Loucy (cell line): ENCODE data around the gene CYFIP2.

ENCODE experiments used
- H2AFZ ChIP-seq: fragments of 200-600 bp; sonication (generic); 2 replicates; pipeline ENCODE4 v1.6.0; 2016; ENCODE audit warnings: antibody characterized with exemption, mild to moderate bottlenecking, low read length, moderate library complexity
- H3F3A ChIP-seq: fragments of 200-600 bp; 2 replicates; pipeline ENCODE4 v1.6.0; 2016; ENCODE audit warnings: antibody characterized with exemption, low read depth, mild to moderate bottlenecking
- H3K27me3 ChIP-seq: fragments of 200-600 bp; sonication (generic); 2 replicates; pipeline ENCODE4 v1.6.1; 2014; ENCODE audit warnings: low read length, mild to moderate bottlenecking; ENCODE audit not compliant: insufficient read depth, poor library complexity, severe bottlenecking
- H3K36me3 ChIP-seq: fragments of 200-600 bp; sonication (generic); 2 replicates; pipeline ENCODE4 v1.6.1; 2016; ENCODE audit warnings: low read length; ENCODE audit not compliant: insufficient read depth
- H3K4me1 ChIP-seq: fragments of 200-600 bp; sonication (generic); 2 replicates; pipeline ENCODE4 v1.5.1; 2014; ENCODE audit warnings: low read length, mild to moderate bottlenecking; ENCODE audit not compliant: insufficient read depth, poor library complexity, severe bottlenecking
- H3K4me2 ChIP-seq: fragments of 200-600 bp; sonication (generic); 2 replicates; pipeline ENCODE4 v1.6.0; 2014; ENCODE audit warnings: antibody characterized with exemption, low read length, low read depth, mild to moderate bottlenecking; ENCODE audit not compliant: poor library complexity, severe bottlenecking
- H3K4me3 ChIP-seq: fragments of 200-600 bp; sonication (generic); 2 replicates; pipeline ENCODE4 v1.5.1; 2014; ENCODE audit warnings: low read length, mild to moderate bottlenecking, mixed read lengths; ENCODE audit not compliant: poor library complexity, severe bottlenecking
- H3K79me2 ChIP-seq: fragments of 200-600 bp; sonication (generic); 2 replicates; pipeline ENCODE4 v1.6.1; 2014; ENCODE audit warnings: low read length; ENCODE audit not compliant: insufficient read depth
- H3K9ac ChIP-seq: fragments of 200-600 bp; sonication (generic); 2 replicates; pipeline ENCODE4 v1.6.0; 2014; ENCODE audit warnings: mild to moderate bottlenecking, low read depth, low read length, moderate library complexity; ENCODE audit not compliant: poor library complexity, severe bottlenecking
- H3K9me2 ChIP-seq: fragments of 200-600 bp; sonication (generic); replicated peaks from 2 replicates; pipeline ENCODE4 v1.6.1; 2016; ENCODE audit warnings: low read depth, low read length, mixed read lengths
- H3K9me3 ChIP-seq: fragments of 200-600 bp; sonication (generic); 2 replicates; pipeline ENCODE4 v1.6.1; 2014; ENCODE audit warnings: mild to moderate bottlenecking, antibody characterized with exemption, low read length, low read depth; ENCODE audit not compliant: insufficient read depth
- H4K20me1 ChIP-seq: fragments of 200-600 bp; sonication (generic); 2 replicates; pipeline ENCODE4 v1.6.0; 2014; ENCODE audit warnings: antibody characterized with exemption, low read length, mild to moderate bottlenecking; ENCODE audit not compliant: insufficient read depth, poor library complexity, severe bottlenecking
- EZH2phosphoT487 ChIP-seq: fragments of 200-600 bp; IDR thresholded peaks from 2 replicates; pipeline ENCODE4 v1.6.1; 2018; ENCODE audit warnings: antibody characterized with exemption, mild to moderate bottlenecking, moderate library complexity, borderline replicate concordance
- TF ChIP-seq, protein P1 (sequence below): fragments of 200-600 bp; sonication (generic); conservative IDR thresholded peaks from 2 replicates; pipeline ENCODE4 v1.5.1; 2014; ENCODE audit warnings: mild to moderate bottlenecking, antibody characterized with exemption, low read length

CYFIP2 gene

GRCh38 chr5:157248821-157249470 is 17.0 kb upstream of the CYFIP2 start:
- TF ChIP-seq, protein P1, sequence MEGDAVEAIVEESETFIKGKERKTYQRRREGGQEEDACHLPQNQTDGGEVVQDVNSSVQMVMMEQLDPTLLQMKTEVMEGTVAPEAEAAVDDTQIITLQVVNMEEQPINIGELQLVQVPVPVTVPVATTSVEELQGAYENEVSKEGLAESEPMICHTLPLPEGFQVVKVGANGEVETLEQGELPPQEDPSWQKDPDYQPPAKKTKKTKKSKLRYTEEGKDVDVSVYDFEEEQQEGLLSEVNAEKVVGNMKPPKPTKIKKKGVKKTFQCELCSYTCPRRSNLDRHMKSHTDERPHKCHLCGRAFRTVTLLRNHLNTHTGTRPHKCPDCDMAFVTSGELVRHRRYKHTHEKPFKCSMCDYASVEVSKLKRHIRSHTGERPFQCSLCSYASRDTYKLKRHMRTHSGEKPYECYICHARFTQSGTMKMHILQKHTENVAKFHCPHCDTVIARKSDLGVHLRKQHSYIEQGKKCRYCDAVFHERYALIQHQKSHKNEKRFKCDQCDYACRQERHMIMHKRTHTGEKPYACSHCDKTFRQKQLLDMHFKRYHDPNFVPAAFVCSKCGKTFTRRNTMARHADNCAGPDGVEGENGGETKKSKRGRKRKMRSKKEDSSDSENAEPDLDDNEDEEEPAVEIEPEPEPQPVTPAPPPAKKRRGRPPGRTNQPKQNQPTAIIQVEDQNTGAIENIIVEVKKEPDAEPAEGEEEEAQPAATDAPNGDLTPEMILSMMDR = no peak
- TF ChIP-seq EZH2phosphoT487 = no peak
- peaks cover 3% of the 10 kb centered on the region; the same call in 1 of the 2 replicates for H3F3A ChIP-seq
- H3K27me3 ChIP-seq = no peaks in the 10 kb centered on the region
- H3K9ac ChIP-seq = no peak overlapping the region
- no peaks in the 10 kb centered on the region for H3K79me2 ChIP-seq
- H3K9me3 ChIP-seq = no peaks in the 10 kb centered on the region
- no peaks in the 10 kb centered on the region for H4K20me1 ChIP-seq
- H3K4me3 ChIP-seq = no peak overlapping the region
- peaks cover 89% of the 10 kb centered on the region for H3K36me3 ChIP-seq
- no peak overlapping the region for H2AFZ ChIP-seq
- H3K9me2 ChIP-seq = no peaks in the 10 kb centered on the region
- no peak overlapping the region for H3K4me2 ChIP-seq
- H3K4me1 ChIP-seq = peaks cover 5% of the 10 kb centered on the region

DNA sequence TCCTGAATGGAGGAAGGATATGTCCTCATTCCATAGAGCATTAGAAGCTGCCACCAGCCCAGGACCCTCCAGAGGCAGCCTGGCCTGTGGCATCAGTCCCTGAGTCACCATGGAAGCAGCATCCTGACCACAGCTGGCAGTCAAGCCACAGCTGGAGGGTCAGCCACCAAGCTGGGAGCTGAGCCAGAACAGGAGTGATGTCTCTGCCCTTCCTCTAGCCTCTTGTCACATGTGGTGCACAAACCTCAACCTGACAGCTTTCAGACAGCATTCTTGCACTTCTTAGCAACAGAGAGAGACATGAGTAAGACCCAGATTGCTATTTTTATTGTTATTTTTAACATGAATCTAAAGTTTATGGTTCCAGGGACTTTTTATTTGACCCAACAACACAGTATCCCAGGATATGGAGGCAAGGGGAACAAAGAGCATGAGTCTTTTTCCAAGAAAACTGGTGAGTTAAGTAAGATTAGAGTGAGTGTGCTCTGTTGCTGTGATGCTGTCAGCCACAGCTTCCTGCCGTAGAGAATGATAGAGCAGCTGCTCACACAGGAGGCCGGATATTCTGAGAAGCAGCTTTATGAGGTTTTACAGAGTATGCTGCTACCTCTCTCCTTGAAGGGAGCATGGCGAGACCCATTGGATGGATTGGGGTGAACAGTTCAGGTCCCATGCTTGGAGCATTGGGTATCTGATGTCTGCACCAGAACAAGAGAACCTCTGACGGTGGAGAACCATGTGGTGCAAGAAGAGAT is 13.0 kb upstream of the CYFIP2 start:
- Histone ChIP-seq H3K4me2 (no peak overlapping the region), H3K9me2 (no peaks in the 10 kb centered on the region), H3K9me3 (no peaks in the 10 kb centered on the region), H4K20me1 (no peaks in the 10 kb centered on the region), H2AFZ (no peak overlapping the region), H3F3A (peaks cover 3% of the 10 kb centered on the region; the same call in 1 of the 2 replicates), H3K4me3 (no peak overlapping the region), H3K9ac (no peak overlapping the region), H3K79me2 (no peaks in the 10 kb centered on the region), H3K36me3 (peaks cover 62% of the 10 kb centered on the region), H3K27me3 (no peaks in the 10 kb centered on the region), H3K4me1 (peaks cover 5% of the 10 kb centered on the region)
- TF ChIP-seq EZH2phosphoT487 = no peak
- TF ChIP-seq, protein P1 = no peak

GRCh38 chr5:157253547-157253946 is 12.4 kb upstream of the CYFIP2 start:
- H3K4me3 ChIP-seq = no peak overlapping the region
- H3K9ac ChIP-seq = no peak overlapping the region
- H3K4me1 ChIP-seq = peaks cover 5% of the 10 kb centered on the region
- H3K79me2 ChIP-seq = no peaks in the 10 kb centered on the region
- no peaks in the 10 kb centered on the region for H3K27me3 ChIP-seq
- no peaks in the 10 kb centered on the region for H3K9me2 ChIP-seq
- no peak overlapping the region for H2AFZ ChIP-seq
- TF ChIP-seq, protein P1 = peak; percentile 74
- no peak for TF ChIP-seq EZH2phosphoT487
- H3K9me3 ChIP-seq = no peaks in the 10 kb centered on the region
- peaks cover 3% of the 10 kb centered on the region; the same call in 1 of the 2 replicates for H3F3A ChIP-seq
- peaks cover 56% of the 10 kb centered on the region for H3K36me3 ChIP-seq
- no peaks in the 10 kb centered on the region for H4K20me1 ChIP-seq
- no peak overlapping the region for H3K4me2 ChIP-seq
